ENCODE data around the gene CHMP3. TPM values are rescaled to one million over a fixed set of nuclear protein-coding genes. Genes with fewer than 3 reads are reported as not detected.
"Not testable (repeated sequence)": the region's sequence is repeated elsewhere in the genome, so short reads cannot be mapped to it uniquely, and the experiment has no call there.

CHMP3 gene
- total RNA-seq, 1 donor from 2014 or later: 70.5 TPM

- Mint-ChIP-seq H3K4me3 (ENCODE audit: unreplicated experiment) (peak overlapping the region; percentile 74), H3K4me1 (ENCODE audit: unreplicated experiment) (no peaks in the 10 kb centered on the region), H3K36me3 (ENCODE audit: low read depth, unreplicated experiment) (peaks cover 79% of the 10 kb centered on the region), H3K27me3 (ENCODE audit: unreplicated experiment) (peaks cover 4% of the 10 kb centered on the region), H3K27ac (ENCODE audit: unreplicated experiment) (no peak overlapping the region), H3K9me3 (ENCODE audit: unreplicated experiment) (peaks cover 10% of the 10 kb centered on the region)
- DNase-seq (ENCODE audit: low spot score): no peak
- no peak for TF ChIP-seq CTCF (IDR thresholded peaks at IDR 0.05; ENCODE audit: unreplicated experiment)
These were observed 62.7 kb downstream of the CHMP3 start for GRCh38 chr2:86500325-86501083.

GRCh38 chr2:86499326-86499725 is 63.9 kb downstream of the CHMP3 start:
- Mint-ChIP-seq H3K27ac (ENCODE audit: unreplicated experiment) (no peak overlapping the region), H3K9me3 (ENCODE audit: unreplicated experiment) (peaks cover 10% of the 10 kb centered on the region), H3K4me1 (ENCODE audit: unreplicated experiment) (no peaks in the 10 kb centered on the region), H3K4me3 (ENCODE audit: unreplicated experiment) (peak overlapping the region; percentile 83), H3K27me3 (ENCODE audit: unreplicated experiment) (peaks cover 4% of the 10 kb centered on the region), H3K36me3 (ENCODE audit: low read depth, unreplicated experiment) (peaks cover 87% of the 10 kb centered on the region)
- no peak for DNase-seq (ENCODE audit: low spot score)
- no peak for TF ChIP-seq CTCF (IDR thresholded peaks at IDR 0.05; ENCODE audit: unreplicated experiment)

- H3K9me3 Mint-ChIP-seq (ENCODE audit: unreplicated experiment): peaks cover 10% of the 10 kb centered on the region
- no peak for DNase-seq (ENCODE audit: low spot score)
- no peaks in the 10 kb centered on the region for H3K4me1 Mint-ChIP-seq (ENCODE audit: unreplicated experiment)
- H3K27ac Mint-ChIP-seq (ENCODE audit: unreplicated experiment): no peak overlapping the region
- H3K36me3 Mint-ChIP-seq (ENCODE audit: low read depth, unreplicated experiment): peaks cover 87% of the 10 kb centered on the region
- peaks cover 4% of the 10 kb centered on the region for H3K27me3 Mint-ChIP-seq (ENCODE audit: unreplicated experiment)
- peak overlapping the region; percentile 83 for H3K4me3 Mint-ChIP-seq (ENCODE audit: unreplicated experiment)
- TF ChIP-seq CTCF (IDR thresholded peaks at IDR 0.05; ENCODE audit: unreplicated experiment): no peak
These were observed 64.6 kb downstream of the CHMP3 start for GRCh38 chr2:86498468-86499260.

- H3K9me3 Mint-ChIP-seq (ENCODE audit: unreplicated experiment); H3K27me3 Mint-ChIP-seq (ENCODE audit: unreplicated experiment); H3K4me1 Mint-ChIP-seq (ENCODE audit: unreplicated experiment); DNase-seq (ENCODE audit: low spot score); H3K4me3 Mint-ChIP-seq (ENCODE audit: unreplicated experiment); H3K27ac Mint-ChIP-seq (ENCODE audit: unreplicated experiment): not testable (repeated sequence)
- H3K36me3 Mint-ChIP-seq (ENCODE audit: low read depth, unreplicated experiment): peaks cover 74% of the 10 kb centered on the region
These were observed 66.9 kb downstream of the CHMP3 start for GRCh38 chr2:86496391-86496790.

GRCh38 chr2:86492048-86492453 is 71.2 kb downstream of the CHMP3 start:
- DNase-seq (ENCODE audit: low spot score): no peak
- H3K4me1 Mint-ChIP-seq (ENCODE audit: unreplicated experiment): no peaks in the 10 kb centered on the region
- no peak for TF ChIP-seq CTCF (IDR thresholded peaks at IDR 0.05; ENCODE audit: unreplicated experiment)
- H3K27me3 Mint-ChIP-seq (ENCODE audit: unreplicated experiment): no peaks in the 10 kb centered on the region
- H3K4me3 Mint-ChIP-seq (ENCODE audit: unreplicated experiment): no peak overlapping the region
- H3K9me3 Mint-ChIP-seq (ENCODE audit: unreplicated experiment): no peaks in the 10 kb centered on the region
- no peak overlapping the region for H3K27ac Mint-ChIP-seq (ENCODE audit: unreplicated experiment)
- peaks cover 55% of the 10 kb centered on the region for H3K36me3 Mint-ChIP-seq (ENCODE audit: low read depth, unreplicated experiment)
